ENCODE measurements around the gene POU3F1.

Gene POU3F1

DNA sequence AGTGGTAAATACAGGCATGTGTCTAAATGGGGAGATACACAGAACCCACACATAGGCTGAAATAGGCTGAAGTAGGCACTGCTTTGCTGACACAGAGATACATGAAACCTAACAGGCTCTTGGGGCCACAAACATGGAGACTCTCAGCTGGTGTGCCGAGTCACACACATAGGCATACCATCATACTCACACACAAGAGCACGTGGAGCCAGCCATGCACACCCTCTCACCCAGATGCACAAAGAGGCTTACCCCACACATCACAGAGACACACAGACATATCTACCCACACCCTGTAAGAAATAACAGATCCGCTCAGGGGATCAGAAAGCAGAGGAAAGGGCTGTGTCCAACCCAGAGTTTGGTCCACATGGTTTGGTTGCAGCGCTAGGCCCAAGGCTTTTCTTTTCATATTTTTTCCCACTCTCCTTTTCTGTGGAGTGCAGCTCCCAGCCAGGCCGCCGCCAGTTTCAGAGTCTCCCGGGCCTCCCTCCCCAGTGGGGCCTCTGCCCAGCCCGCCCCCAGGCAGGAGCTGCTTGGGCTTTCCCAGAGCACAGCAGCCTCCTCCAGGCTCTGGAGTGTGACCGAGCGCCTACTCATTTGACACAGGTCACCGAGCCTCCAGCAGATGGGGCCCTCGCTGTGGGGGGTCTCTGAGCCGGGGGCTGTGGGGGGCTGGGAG lies 3.9 kb upstream of the POU3F1 start:
- TF ChIP-seq, protein P1, sequence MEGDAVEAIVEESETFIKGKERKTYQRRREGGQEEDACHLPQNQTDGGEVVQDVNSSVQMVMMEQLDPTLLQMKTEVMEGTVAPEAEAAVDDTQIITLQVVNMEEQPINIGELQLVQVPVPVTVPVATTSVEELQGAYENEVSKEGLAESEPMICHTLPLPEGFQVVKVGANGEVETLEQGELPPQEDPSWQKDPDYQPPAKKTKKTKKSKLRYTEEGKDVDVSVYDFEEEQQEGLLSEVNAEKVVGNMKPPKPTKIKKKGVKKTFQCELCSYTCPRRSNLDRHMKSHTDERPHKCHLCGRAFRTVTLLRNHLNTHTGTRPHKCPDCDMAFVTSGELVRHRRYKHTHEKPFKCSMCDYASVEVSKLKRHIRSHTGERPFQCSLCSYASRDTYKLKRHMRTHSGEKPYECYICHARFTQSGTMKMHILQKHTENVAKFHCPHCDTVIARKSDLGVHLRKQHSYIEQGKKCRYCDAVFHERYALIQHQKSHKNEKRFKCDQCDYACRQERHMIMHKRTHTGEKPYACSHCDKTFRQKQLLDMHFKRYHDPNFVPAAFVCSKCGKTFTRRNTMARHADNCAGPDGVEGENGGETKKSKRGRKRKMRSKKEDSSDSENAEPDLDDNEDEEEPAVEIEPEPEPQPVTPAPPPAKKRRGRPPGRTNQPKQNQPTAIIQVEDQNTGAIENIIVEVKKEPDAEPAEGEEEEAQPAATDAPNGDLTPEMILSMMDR (IDR thresholded peaks at IDR 0.05; ENCODE audit: insufficient read depth, low read depth, low read length, missing control alignments) = no peak
- H3K4me3 ChIP-seq (ENCODE audit: low read length) = no peak overlapping the region
- DNase-seq (ENCODE audit: low read depth) = no peak

DNA sequence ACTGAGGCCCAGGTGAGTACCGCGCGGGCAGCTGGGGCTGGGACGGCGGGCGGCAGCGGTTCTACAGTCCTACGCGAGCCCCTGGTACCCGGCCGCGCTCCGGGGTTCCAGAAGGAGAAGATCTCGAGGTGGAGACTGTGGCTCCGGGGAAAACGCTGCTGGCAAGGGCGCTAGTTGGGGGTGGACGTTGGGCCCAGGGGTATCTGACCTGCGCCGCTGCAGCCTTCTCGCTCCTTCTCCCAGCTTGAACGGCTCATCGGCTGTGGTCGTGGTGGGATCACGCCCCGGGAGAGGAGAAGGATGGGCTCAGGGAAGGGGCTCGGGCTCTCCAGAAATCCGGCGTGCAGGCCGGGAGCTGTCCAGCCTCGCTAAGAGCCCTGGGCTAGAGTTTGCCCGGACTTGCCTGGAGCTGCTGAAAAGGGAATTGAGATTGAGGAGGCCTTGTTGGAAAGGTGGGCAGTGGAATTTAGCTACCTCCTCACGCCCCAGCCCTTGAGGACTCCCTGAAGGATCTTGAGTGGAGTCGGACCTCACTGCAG lies 1.1 kb upstream of the POU3F1 start:
- H3K4me3 ChIP-seq (ENCODE audit: low read length) = peak overlapping the region; percentile 75
- DNase-seq (ENCODE audit: low read depth) = peak; percentile 65
- TF ChIP-seq, protein P1 (IDR thresholded peaks at IDR 0.05; ENCODE audit: insufficient read depth, low read depth, low read length, missing control alignments) = no peak

DNA sequence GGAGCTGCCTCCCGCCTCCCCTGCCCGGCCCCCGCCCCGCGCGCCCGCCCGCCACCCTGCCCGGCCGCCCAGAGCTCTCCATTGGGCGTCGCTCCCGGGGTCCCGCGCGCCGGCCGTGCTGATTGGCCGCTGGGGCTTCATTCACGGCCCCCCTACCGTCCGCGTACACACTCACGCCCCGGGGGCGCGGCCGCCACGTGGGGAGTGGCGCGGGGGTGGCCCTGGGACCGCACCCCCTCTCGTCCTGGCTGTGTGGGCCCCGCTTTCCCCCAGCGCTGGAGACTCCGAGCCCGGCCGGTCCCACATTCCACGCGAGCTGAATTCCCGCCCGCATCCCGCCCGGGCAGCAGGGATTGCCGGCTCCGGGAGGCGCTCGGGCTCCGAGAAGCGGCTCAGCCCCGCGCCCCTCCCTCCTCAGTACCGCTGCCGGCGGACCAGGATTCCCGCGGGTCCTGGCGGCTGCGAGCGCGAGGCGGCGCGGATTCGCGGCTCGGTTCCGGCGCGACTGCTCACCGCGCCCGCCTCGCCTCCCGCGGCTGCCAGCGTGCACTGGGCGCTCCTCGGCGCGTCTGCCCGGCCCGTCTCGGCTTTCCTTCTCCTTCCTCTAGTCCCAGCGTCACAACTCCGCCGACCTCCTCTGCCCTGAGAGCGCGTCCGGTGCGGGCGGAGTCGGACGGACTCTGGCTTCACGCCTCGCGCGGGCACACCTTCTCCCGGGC lies 450 bp upstream of the POU3F1 start:
- TF ChIP-seq, protein P1 (IDR thresholded peaks at IDR 0.05; ENCODE audit: insufficient read depth, low read depth, low read length, missing control alignments) = no peak
- peak; percentile 92 for DNase-seq (ENCODE audit: low read depth)
- H3K4me3 ChIP-seq (ENCODE audit: low read length) = peak overlapping the region; percentile 75

DNA sequence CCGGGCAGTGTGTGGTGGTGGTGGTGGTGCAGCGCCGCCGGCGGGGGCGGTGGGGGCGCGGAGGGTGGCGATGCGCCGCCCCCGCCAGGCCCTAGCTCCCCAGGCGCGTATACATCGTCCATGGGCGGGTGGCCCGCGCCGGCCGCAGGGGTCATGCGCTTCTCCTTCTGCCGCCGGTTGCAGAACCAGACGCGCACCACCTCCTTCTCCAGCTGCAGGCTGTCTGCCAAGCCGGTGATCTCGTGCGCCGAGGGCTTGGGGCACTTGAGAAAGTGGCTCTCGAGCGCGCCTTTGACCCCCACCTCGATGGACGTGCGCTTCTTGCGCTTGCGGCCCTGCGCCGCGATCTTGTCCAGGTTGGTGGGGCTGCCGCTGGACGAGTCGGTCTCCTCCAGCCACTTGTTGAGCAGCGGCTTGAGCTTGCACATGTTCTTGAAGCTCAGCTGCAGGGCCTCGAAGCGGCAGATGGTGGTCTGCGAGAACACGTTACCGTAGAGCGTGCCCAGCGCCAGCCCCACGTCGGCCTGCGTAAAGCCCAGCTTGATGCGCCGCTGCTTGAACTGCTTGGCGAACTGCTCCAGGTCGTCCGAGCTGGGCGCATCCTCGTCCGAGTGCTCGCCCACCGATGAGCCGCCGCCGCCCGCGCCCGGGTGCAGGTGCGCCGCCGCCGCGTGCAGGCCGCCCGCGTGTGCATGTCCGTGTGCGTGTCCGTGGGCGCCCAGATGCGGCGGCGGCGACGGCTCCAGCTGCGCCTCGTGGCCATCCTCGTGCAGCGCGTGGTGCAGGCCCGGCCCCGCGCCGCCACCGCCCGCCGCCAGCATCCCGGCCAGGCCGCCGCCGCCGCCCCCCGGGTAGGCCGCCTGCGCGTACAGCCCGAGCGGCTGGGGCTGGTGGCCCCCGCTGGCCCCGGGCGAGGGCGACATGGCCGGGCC lies 926 bp downstream of the POU3F1 start:
- peak; percentile 21 for DNase-seq (ENCODE audit: low read depth)
- H3K4me3 ChIP-seq (ENCODE audit: low read length) = peak overlapping the region; percentile 26
- TF ChIP-seq, protein P1 (IDR thresholded peaks at IDR 0.05; ENCODE audit: insufficient read depth, low read depth, low read length, missing control alignments) = no peak

DNA sequence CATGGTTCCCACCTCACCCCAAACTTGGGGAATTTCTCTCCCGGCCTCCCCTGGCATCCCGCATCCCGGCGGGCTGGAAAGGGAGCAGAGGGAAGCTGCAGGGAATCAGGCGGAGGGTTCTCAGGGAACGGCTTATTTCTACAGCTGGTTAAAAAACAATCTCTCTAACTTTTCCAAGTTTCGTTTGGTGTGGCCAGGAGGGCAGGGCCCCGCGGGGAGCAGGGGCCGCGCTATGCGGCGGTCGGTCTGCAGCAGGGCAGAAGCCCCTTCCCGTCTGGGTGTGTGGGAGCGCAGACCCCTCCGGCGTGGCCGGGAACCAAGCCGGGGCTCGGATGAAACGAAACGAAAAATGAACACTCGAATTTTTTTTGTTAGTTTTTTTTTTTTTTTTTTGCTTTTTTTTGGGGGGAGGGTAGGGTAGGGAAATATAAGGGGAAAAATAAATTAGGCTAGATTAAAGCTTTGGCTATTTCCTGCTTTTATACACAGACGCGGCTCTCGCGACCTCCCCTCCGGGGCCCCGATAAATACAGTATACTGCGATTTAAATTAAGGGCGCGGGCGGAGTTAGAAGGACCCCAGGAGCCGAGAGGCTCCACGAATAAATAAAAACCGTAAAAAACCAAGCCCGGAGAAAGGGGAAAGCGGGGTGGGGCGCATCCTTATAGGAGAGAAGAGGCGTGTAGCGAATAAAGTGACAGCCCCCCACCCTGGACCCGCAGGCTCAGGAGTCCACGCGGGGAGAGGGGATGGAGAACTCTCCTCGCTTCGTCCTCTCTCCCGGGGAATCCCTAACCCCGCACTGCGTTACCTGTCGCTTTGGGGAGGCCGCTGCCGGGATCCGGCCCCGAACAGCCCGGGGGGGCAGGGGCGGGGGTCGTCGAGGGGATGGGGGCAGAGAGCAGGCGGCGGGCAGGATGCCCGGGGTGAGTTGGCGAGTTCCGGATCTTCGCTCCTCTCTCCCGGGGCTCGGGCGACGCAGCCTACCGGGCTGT lies 2.1 kb downstream of the POU3F1 start:
- TF ChIP-seq, protein P1 (IDR thresholded peaks at IDR 0.05; ENCODE audit: insufficient read depth, low read depth, low read length, missing control alignments) = no peak
- DNase-seq (ENCODE audit: low read depth) = no peak
- H3K4me3 ChIP-seq (ENCODE audit: low read length) = peak overlapping the region; percentile 43
